Urinary bladder (tissue), 4 donors: ENCODE data around the gene UTP14C. TPM values are rescaled to one million over a fixed set of nuclear protein-coding genes. Genes with fewer than 3 reads are reported as not detected.

Experiments
- DNase-seq: peaks from one replicate; pipeline ENCODE4 v3.0.0-alpha.2; 2015; ENCODE audit errors: extremely low spot score
- H3K27ac ChIP-seq: one replicate; pipeline ENCODE4 v1.5.1; 2013; ENCODE audit warnings: low read depth, mild to moderate bottlenecking, moderate library complexity
- H3K36me3 ChIP-seq: one replicate; pipeline ENCODE4 v1.6.1; 2013; ENCODE audit warnings: mild to moderate bottlenecking, moderate library complexity; ENCODE audit not compliant: insufficient read depth
- H3K4me1 ChIP-seq: one replicate; pipeline ENCODE4 v1.6.1; 2013; ENCODE audit warnings: mild to moderate bottlenecking, moderate library complexity; ENCODE audit not compliant: insufficient read depth
- H3K4me3 ChIP-seq: one replicate; pipeline ENCODE4 v1.5.1; 2013; ENCODE audit warnings: low read depth, low read length
- WGBS: extraction: QIAGEN DNeasy Blood & Tissue Kit; methylation state at CpG from one replicate; pipeline ENCODE4 v1.1.7; 2013; 5-methylcytosine and 5-hydroxymethylcytosine counted together
- polyA plus RNA-seq: library from polyadenylated mRNA; stranded (reverse); fragments of 200-250 nt; gene quantifications from one replicate; pipeline ENCODE4 v1.2.3, GENCODE V29; 2013
- total RNA-seq: library from RNA; depleted of rRNA; stranded (reverse); fragments of >200 nt; gene quantifications from one replicate; pipeline ENCODE4 v1.2.3, GENCODE V29; 2014
- donor health status: healthy with polysubstance abuse.
- donor health status: healthy.

The UTP14C gene
- total and polyA plus RNA-seq, 2 donors, result 10.7 to 29.2 TPM

DNA sequence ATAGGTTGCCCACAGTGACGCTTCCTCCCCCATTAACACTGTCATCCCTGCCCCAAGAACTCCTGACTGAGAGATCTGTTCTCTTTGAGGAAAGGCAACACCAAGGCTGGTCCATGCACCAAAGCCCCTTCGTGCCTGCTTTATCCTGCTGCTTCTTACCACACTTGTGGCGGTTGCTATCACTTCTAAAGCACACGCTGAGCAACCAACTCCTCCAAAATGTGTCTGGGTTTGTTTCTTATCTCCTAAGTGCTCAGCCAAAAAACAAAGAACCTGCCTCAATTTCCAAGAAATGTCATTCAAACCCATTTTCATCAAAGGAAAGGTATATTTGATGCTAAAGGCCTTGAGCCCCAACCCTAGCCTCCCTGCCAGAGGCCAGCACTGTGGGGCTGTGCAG is 27.9 kb upstream of the UTP14C start:
- no peak overlapping the region for H3K4me3 ChIP-seq
- WGBS, result 91% methylated on average over 4 of the region's 4 CpGs
- H3K27ac ChIP-seq, result no peak overlapping the region

DNA sequence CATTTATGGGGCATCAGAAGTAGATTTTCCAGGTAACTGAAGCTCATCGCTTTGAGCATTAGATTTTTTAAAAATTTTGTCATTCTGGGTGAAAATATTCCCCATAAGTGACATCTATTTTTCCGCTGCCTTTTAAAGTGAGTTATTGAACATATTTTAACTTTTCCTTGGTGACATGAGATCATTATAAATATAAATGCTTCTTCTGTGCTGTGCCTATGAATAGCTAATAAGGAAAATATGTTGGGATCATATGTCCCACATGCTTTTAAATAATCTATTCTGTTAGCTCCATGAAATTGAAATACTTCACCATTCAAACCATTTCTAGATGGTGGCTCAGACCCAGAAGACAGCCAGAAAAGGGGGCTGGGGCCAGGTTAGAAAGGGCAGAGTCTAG is 27.3 kb upstream of the UTP14C start:
- Histone ChIP-seq H3K4me1 (no peaks in the 10 kb centered on the region), H3K27ac (no peak overlapping the region), H3K36me3 (no peaks in the 10 kb centered on the region), H3K4me3 (no peak overlapping the region)
- no peak for DNase-seq
- WGBS, result 93% methylated on average over 2 of the region's 2 CpGs

More for the DNA sequence above, 27.9 kb upstream of the UTP14C start:
- no peak for DNase-seq
- H3K36me3 ChIP-seq, result no peaks in the 10 kb centered on the region
- H3K4me1 ChIP-seq, result no peaks in the 10 kb centered on the region

DNA sequence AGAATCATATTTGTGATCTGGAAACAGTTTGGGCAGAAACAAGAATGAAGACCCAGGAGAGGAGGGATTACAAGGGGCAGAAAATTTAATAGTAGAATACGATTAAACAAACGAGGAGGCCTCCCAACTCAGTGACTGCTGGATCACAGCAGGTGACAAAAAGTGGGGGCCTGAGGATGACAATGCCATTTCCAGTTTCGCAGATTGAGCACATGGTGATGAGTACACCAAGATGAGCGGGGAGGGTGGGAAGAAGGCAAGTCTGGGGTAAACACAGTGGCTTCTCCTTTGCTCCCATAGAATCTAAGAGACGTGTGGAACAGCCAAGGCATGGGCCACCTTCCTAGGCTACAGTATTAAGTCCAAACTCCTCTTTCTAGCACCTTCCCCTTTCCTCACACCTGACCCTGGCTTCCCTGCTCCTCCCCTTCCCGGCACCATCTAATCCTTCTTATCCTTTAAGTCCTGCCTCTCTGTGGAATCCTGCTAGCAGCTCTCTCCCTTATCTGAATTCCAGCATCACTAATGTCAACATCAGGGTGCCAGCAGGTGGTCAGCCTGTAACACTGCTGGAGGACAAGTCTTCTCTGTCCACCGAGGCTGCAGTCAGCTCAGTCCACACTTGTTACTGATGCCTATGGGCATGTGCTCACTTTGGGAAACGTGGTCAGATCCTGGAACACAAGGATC is 26.7 kb upstream of the UTP14C start:
- Histone ChIP-seq H3K4me1 (no peaks in the 10 kb centered on the region), H3K4me3 (no peak overlapping the region), H3K36me3 (no peaks in the 10 kb centered on the region), H3K27ac (no peak overlapping the region)
- WGBS, result 65% methylated on average over 8 of the region's 8 CpGs
- no peak for DNase-seq

DNA sequence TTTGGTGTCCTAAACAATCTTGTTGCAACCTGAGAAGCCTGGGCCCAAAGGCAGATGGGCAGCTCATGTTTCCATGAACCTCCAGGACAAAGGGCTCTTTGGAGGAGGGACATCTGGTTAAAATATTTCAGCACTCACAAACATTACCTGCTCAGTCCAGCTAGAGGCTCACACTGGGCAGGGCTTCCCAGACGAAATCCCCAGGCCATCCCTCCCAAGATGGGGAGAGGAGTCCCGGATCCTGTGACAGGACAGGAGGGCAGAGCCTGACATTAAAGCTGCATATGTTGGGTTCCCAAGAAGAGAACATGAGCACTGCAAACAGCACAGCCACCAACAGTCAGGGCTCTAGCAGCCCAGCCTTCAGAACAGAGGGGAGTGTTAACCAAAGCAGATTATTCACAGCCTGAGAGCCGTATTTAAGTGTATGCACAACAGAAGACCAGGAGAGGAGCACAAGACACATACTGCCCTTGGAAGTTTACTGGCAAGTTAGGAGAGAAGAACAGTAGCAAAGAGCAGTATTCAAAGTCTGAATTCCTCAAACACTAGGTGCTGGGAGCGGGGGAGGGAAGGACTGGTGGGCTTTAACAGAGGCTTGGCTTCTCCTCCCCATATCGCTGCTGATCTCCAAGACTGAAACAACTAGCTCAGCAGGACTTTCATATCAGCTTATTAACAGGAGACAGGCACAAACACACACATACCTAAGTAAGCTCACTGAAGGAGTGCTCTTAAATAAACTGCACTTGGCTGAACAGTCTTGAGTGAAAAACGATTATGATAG is 25.6 kb upstream of the UTP14C start:
- DNase-seq, result no peak
- H3K36me3 ChIP-seq, result no peaks in the 10 kb centered on the region
- H3K27ac ChIP-seq, result no peak overlapping the region
- no peaks in the 10 kb centered on the region for H3K4me1 ChIP-seq
- 34% methylated on average over 6 of the region's 6 CpGs for WGBS
- H3K4me3 ChIP-seq, result no peak overlapping the region

DNA sequence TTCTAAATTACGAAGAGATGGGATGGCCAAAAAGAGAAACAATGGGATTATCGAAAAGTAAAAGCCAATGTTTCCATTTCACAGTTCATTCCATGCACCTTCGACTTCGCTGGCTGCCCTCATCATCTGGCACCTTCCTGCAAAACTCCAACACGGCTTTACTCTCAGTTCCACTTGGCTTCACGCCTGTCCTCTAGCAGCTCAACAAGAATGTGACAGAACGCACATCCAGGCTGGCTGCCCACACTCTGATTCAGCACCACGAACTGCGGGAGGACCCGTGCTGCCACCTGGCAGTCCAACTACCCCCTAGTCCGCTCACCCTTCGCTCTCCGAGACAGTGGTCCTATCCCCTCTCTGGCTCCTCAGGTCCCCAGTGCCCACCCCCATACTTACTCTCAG is 25.0 kb upstream of the UTP14C start:
- Histone ChIP-seq H3K36me3 (no peaks in the 10 kb centered on the region), H3K27ac (no peak overlapping the region), H3K4me3 (no peak overlapping the region), H3K4me1 (no peaks in the 10 kb centered on the region)
- no peak for DNase-seq
- WGBS, result 26% methylated on average over 13 of the region's 13 CpGs

DNA sequence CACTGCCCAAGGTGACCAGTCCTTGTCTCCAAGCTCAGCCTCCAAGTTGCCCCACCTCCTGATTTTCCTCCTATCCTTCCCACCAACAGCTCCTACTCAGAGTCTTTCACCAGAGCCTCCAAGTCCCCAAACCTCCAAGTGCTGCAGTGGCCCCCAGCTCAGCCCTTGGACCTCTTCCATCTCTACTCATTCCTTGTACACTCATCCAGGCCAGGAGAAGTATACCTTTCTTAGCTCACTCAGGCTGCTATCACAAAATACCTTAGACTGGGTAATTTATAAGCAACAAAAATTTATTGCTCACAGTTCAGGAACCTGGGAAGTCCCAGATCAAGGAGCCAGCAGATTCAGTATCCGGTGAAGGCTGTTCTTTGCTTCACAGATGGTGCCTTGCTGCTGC is 24.6 kb upstream of the UTP14C start:
- Histone ChIP-seq H3K36me3 (no peaks in the 10 kb centered on the region), H3K4me1 (no peaks in the 10 kb centered on the region), H3K27ac (no peak overlapping the region), H3K4me3 (no peak overlapping the region)
- WGBS, result 52% methylated on average over 1 of the region's 1 CpG
- DNase-seq, result no peak

DNA sequence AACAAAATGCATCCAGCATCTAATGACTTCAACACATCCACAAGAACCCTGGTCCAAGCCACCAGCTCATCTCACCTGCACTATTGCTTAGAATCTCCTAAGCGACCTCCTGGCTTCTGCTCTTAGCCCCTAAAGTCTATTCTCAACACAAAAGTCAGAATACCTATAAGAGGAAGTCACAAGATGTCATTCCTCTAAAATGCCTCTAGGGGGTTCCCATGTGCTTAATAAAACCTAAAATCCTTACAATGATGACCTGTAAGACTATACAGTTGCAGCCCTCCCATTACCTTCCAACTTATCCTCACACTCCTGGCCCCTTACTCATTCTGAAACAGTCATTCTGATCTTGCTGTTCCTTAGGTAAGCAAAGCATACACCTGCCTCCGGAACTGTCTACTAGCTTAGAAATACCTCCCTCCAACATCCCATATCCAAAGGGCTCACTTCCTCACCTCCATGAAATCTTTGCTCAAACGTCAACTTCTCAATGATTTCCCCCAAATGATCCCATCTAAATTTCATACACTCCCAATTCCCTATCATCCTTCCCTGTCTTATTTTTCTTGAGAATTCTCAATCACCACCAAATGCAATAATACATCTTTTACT is 23.3 kb upstream of the UTP14C start:
- Histone ChIP-seq H3K4me1 (no peaks in the 10 kb centered on the region), H3K27ac (no peak overlapping the region), H3K36me3 (no peaks in the 10 kb centered on the region), H3K4me3 (no peak overlapping the region)
- 58% methylated on average over 3 of the region's 3 CpGs for WGBS
- DNase-seq, result no peak

DNA sequence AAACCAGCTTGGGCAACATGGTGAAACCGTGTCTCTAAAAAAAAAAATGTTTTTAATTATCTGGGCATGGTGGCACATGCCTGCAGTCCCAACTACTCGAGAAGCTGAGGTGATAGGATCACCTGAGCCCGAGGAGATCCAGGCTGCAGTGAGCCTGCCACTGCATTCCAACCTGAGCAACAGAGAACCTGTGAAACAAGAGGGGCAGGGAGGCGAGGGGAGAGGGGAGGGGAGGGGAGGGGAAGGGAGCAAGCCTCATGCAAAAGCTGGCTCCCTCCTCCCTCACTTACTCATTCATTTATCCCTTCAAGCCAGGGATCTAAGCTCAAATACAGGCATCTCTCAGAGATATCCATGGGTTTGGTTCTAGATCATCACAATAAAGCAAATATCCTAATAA is 22.1 kb upstream of the UTP14C start:
- Histone ChIP-seq H3K36me3 (no peaks in the 10 kb centered on the region), H3K4me1 (no peaks in the 10 kb centered on the region), H3K27ac (no peak overlapping the region), H3K4me3 (no peak overlapping the region)
- 65% methylated on average over 4 of the region's 4 CpGs for WGBS
- DNase-seq, result no peak

DNA sequence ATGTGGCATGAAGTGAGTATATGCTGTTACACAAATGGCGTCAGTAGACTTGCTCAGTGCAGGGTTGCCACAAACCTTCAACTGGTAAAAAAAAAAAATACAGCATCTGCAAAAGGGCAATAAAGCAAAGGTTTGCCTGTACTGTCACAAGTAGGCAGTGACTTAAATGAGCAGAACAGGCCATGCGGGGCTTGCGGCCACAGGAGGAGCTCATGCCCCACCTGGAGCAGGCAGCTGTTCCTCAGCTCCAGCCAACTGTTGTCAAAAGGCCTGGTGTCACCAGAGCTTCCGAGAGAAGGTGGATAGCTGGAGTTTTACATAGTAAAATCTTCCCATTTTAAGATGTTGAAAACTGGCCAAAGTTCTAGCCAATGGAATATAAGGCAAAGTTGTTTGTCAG is 20.9 kb upstream of the UTP14C start:
- Histone ChIP-seq H3K4me3 (no peak overlapping the region), H3K27ac (no peak overlapping the region), H3K36me3 (no peaks in the 10 kb centered on the region), H3K4me1 (no peaks in the 10 kb centered on the region)
- 80% methylated on average over 4 of the region's 4 CpGs for WGBS
- DNase-seq, result no peak

DNA sequence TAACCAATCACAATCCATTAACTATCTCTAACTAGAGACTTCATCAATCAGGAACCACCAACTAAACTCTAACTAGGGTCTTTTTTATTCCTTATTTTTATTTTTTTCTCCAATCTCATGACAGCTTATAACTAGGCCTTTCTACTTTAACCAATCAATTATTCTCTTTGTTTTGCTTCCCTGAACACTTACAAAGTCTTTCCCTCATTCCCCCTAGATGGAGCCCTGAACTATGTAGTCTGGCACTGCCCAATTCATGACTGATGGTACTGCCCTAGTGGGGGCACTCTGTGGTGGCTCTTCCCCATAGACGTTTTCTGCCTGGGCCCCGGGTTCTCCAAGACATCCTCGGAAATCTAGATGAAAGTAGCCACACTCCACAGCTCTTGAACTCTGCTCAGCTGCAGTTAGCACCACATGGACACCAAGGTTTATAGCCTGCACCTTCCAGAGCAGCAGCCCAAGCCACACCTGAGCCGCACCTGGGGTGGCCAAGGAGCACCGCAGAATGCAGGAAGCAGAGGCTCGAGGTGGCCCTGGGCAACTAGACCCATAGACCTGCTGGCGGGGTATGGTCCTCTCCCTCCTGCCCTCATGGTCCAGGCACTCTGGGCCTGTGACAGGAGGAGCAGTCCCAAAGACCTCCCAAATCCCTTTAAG is 19.9 kb upstream of the UTP14C start:
- WGBS, result 86% methylated on average over 7 of the region's 7 CpGs
- H3K27ac ChIP-seq, result no peak overlapping the region
- DNase-seq, result no peak
- H3K36me3 ChIP-seq, result no peaks in the 10 kb centered on the region
- H3K4me1 ChIP-seq, result no peaks in the 10 kb centered on the region
- H3K4me3 ChIP-seq, result no peak overlapping the region

DNA sequence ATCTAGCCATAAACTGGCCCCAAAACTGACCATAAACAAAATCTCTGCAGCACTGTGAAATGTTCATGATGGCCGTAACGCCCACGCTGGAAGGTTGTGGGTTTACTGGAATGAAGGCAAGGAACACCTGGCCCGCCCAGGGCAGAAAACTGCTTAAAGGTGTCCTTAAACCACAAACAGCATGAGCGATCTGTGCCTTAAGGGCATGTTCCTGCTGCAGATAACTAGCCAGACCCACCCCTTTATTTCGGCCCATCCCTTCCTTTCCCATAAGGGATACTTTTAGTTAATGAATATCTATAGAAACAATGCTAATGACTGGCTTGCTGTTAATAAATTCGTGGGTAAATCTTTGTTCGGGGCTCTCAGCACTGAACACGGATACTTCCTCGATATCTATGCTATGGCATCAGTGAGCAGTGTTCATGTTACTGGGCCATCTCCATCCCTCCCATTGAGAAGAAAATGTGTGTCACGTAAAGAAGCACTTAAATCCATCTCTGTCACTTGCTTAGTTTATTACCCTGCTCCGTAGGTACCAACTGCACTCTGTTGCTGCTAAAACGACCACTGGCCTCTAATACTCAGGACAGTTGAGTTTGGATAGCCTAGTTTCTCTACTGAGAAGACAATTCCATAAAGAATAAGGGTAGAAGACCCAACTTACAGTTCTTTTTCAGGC is 18.5 kb upstream of the UTP14C start:
- no peak for DNase-seq
- no peak overlapping the region for H3K27ac ChIP-seq
- no peaks in the 10 kb centered on the region for H3K36me3 ChIP-seq
- H3K4me3 ChIP-seq, result no peak overlapping the region
- H3K4me1 ChIP-seq, result no peaks in the 10 kb centered on the region
- WGBS, result 88% methylated on average over 13 of the region's 13 CpGs

DNA sequence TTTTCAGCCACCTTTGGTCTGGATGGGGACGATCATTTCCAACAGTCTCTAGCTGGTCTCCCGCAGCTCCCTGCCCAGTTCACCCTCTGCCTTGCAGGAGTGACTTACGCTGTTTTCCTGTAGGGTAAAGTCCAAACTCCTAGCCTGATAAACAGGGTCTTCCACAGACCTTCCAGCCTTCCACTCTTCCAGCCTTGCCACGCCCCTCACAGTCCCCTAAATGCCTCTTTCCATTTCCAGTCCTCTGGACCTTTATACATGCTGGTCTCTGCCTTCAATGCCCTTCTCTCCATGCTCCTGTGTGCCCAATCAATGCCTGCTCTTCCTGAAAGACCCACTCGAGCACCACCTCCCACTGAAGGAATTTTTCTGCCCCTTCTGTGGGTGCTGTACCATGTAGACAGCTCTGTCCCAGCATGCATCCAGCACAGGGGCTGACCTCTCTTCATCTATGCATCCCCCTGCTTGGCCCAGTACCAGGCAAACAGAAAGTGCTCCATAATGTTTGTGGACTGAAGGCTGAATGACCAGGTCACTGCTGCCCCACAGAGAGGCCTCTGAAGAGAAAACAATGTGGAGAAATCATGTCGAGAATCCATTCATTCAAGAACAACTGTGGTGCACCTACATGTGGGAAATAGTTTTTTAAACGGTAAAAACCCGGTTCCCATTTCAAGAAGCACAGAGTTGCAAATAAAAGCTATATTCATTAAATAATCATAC is 17.8 kb upstream of the UTP14C start:
- WGBS, result 88% methylated on average over 8 of the region's 8 CpGs
- Histone ChIP-seq H3K36me3 (no peaks in the 10 kb centered on the region), H3K4me3 (no peak overlapping the region), H3K4me1 (no peaks in the 10 kb centered on the region), H3K27ac (no peak overlapping the region)
- no peak for DNase-seq

DNA sequence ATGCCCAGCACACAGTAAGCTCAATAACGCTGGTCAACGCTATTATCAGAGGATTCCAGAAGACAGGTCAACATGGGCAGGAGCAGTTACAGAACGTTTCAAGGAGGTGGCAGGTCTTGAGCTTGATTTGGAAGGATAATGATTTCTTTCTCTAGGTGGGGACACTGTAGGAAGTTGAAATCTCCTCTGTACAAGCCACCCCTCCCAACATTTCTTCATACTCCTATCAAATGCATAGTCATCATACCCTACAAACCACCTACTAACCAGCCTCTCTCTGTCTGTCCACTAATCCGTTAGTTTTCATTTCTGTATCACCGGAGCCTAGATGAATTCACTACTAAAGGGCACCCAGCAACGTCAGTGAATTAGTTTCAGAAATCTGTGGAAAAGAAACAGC is 14.5 kb upstream of the UTP14C start:
- WGBS, result 64% methylated on average over 6 of the region's 6 CpGs

More for the DNA sequence above, 14.5 kb upstream of the UTP14C start:
- Histone ChIP-seq H3K4me3 (no peak overlapping the region), H3K4me1 (no peaks in the 10 kb centered on the region), H3K27ac (no peak overlapping the region), H3K36me3 (no peaks in the 10 kb centered on the region)
- DNase-seq, result no peak
